Femur (tissue), 1 donor: ENCODE measurements around the gene CALY.
A peak's percentile ranks its signal among the peaks of the same experiment; 100 is the strongest.

Source experiments
- DNase-seq: peaks from one replicate; pipeline ENCODE4 v3.0.0-alpha.2; 2017

The CALY gene

GRCh38 chr10:133366130-133366478 lies 29.4 kb upstream of the CALY start:
- DNase-seq, result no peak

- DNase-seq, result no peak
These were observed 28.9 kb upstream of the CALY start for GRCh38 chr10:133365461-133366129.

- DNase-seq, result no peak
These were observed 28.1 kb upstream of the CALY start for GRCh38 chr10:133364645-133365431.

DNA sequence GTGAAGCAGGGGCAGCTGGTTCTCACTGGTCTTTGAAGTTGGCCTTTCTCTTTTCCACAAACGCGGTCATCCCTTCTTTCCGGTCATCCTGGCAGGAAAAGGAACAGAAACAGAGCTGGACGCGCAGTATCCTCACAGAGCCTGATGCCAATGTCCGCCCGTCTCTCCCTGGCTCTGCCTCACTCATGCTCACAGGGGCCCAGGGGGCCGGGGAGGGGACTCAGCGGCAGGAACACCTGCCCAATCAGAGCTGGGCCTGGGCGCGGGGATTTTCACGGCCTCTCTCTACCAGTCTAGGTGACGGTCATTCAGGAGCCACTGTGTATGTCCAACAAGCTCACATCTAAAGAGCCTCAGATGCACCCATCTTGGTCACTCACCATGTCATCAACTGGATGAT lies 26.1 kb upstream of the CALY start:
- peak; percentile 13 for DNase-seq

DNA sequence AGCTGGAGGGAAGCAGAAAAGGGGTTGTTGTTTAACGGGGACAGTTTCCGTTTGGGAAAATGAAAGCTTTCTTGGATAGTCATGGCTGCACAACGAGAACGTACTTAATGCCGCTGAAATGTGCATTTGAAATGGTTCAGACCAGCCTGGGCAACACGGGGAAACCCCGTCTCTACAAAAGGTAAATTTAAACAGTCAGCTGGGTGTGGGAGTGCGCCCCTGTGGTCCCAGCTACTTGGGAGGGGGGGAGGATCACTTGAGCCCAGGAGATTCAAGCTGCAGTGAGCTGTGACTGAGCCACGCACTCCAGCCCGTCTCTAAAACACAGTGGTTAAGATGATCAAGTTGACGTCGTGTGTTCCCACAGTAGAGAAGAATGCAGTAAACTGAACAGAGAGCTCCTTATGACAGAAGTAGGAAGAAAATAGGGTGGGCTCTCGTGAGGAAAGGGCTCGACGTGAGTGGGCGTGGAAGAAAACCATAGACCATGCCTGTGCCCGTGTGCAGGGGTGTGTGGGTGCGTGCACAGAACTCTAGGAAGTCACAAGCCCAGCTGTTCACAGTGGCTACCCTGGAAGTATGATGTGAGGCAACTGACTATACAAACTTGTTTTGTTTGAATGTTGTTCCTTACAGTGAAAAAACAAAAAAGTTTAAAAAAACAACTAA lies 25.2 kb upstream of the CALY start:
- no peak for DNase-seq

DNA sequence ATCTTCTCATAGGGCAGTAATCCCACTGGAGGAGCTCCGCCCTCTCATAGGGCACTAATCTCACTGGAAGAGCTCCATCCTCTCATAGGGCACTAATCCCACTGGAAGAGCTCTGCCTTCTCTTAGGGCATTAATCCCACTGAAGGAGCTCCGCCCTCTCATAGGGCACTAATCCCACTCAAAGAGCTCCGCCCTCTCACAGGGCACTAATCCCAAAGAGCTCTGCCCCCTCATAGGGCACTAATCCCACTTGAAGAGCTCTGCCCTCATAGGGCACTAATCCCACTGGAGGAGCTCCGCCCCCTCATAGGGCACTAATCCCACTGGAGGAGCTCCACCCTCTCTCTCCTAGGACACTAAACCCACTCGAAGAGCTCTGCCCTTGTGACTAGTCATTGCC lies 24.5 kb upstream of the CALY start:
- no peak for DNase-seq

- no peak for DNase-seq
These were observed 23.4 kb upstream of the CALY start for GRCh38 chr10:133359972-133360610.

DNA sequence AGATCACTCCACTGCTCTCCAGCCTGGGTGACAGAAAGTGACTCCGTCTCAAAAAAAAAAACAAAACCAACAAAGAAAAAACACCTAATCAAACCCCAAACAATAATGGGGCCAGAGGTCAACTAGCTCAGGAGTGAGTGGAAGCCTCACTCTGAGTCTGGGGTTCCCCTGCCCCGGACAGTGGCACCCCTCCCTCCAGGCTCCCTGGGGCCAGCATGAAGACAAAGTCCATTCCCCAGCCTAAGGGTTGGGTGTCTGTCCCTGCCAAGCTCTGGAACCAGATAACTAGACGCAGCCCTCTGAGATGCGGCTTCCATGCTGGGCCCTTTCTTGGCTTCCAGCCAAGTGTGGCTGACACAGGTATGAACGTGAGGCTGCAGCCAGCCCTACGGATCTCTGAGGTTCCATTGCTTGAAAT lies 22.9 kb upstream of the CALY start:
- DNase-seq, result no peak

DNA sequence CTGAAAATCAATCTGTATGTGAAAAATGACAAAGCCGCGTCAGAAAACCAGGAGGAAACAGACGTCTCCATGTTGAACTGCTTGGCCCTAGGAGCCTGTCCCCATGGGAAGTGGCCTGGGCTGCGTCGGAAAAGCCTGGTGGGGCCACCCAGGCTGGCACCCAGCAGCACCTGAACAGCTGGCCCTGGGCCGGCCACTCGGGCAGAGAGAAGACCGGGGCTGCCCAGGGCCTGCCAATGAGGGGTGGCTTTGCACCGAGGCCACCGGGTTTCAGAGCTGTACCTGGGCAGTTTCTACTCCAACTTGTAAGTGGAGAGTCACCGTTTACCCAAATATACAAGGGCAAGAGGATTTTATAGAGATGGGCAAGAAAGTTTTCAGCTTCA lies 22.2 kb upstream of the CALY start:
- no peak for DNase-seq

- no peak for DNase-seq
These were observed 21.6 kb upstream of the CALY start for GRCh38 chr10:133358162-133358924.

GRCh38 chr10:133357285-133358161 lies 20.8 kb upstream of the CALY start, which contains the start of gene FUOM:
FUOM (minus strand) TSS chr10:133358019; CDS start chr10:133358007, 12 bp downstream.
- DNase-seq, result peak; percentile 65

GRCh38 chr10:133356549-133357284 lies 20.0 kb upstream of the CALY start:
- no peak for DNase-seq

- no peak for DNase-seq
These were observed 19.3 kb upstream of the CALY start for GRCh38 chr10:133355991-133356390.

DNA sequence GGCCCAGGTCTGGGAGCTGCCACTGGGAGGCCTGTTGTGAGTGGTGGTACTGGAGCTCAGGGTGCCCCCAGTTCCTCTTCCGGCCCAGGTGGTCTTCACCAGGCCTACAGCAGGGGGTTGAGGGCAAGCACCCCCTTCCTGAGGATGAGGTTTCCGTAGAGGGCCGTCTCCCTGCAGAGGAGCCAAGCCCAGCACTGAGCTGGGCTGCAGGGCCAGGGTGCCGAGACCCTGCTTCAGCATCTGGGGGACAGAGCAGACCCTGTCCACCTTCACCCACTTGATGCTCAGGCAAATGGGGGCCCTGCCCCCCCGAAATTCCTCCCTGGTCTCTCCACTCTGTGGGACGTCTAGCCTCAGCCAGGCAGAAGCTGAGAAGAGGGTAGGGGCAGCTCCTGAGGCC lies 18.6 kb upstream of the CALY start:
- no peak for DNase-seq

DNA sequence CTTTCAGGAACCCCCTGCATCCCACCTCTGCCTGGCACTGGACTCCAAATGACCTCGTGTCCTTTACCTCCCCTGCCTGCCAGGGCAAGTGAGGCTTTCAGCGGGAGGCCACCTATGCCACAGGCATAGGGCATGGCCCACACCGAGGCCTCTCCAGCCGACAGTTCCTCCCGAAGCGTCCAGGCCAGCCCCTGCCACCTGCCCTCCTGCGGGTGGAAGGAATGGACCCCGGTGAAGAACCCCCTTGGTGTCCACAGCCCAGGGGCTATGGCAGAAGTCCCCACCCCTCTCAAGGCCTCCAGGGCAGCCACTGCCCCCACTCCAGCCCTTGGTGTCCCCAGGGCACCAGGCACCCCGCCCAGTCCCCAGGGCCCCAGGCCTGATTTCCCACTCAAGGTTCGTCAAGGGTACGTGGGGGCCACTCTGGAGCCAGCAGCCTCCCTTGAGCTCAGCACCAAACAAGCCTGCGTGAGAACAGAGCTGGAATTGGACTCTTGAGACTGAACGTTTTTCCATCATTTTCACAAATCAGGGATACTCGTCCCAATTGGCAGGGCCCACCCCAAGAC lies 18.1 kb upstream of the CALY start:
- no peak for DNase-seq

DNA sequence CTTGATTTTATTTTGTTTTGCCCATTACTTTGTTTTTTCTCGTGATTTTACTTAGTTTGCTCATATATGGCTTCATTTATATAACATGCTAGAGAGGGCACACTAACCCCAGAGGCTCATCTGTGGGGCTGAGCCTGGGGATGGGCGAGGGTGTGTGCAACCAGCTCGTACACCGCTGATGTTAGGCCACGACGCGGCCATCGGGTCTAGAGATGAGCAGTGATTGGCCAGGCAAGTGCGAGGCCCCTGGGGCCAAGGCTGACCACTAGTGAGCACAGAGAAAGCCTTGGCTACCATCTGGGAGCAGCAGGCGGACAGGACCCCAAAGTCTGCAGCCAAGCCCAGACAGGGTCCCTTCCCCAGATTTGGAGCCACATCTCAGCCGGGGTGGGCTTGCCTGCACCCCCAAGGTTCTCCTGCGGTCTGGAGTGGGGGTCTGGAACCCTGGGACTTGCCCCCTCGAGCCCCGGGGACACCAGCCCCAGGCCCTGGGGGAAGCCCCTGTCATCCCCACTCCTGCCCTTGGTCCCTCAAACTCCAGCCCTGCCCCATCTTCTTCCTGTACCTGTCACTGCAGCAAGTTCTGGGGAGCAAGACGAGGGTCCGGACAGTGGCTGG lies 17.4 kb upstream of the CALY start:
- no peak for DNase-seq

- DNase-seq, result no peak
These were observed 16.7 kb upstream of the CALY start for GRCh38 chr10:133353202-133353959.

DNA sequence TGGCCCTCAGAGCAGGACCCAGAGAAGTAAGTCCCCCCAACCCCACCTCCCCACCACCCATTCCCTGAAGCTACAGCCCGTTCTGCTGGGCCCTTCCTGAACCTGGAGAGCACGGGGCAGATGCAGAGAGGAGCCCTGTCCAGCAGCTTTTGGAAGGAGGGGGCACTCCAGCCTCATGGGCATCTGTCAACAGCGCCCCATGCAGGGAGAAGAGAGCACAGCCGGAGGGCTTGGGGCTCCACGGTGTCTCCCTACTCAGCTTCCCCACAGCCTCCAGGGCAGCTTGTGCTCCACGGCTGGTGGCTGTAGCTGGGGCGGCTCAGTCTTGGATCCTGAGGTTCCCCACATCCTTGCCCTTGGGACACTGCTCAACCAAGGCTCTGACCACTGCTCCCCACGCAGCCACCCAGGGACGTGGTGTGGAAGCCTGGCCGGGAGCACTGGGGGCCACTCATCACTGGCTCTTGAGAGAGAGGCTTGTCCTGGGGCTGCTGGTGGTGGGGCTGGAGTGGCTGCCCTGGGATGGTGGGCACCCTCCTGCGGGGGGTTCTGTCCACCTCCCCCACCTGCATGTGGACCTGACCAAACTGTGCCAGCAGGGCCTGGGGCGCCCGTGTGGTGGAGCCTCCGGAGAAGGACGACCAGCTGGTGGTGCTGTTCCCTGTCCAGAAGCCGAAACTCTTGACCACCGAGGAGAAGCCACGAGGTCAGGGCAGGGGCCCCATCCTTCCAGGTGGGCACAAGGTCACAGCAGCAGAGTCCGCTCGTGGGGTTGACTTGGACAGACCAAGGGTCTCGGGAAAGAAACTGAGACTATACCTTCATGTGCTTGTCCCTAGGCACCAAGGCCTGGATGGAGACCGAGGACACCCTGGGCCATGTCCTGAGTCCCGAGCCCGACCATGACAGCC lies 15.0 kb upstream of the CALY start:
- DNase-seq, result no peak
